Activated CD8-positive, alpha-beta memory T cell treated with anti-CD3 and anti-CD28 coated beads for 36 hours (primary cell): ENCODE results near the gene PTPN9. TPM values are rescaled to one million over a fixed set of nuclear protein-coding genes. Genes with fewer than 3 reads are reported as not detected.
"Not testable (repeated sequence)": the region's sequence is repeated elsewhere in the genome, so short reads cannot be mapped to it uniquely, and the experiment has no call there.

Source experiments
- CTCF ChIA-PET: fragments of 350-600 bp; sonication (Branson Sonifier 250); formaldehyde crosslinking; loops from one replicate; lab custom pipeline; 2021; ENCODE audit warnings: antibody characterized with exemption; lab: Charles Lee
- POLR2A ChIA-PET: fragments of 350-600 bp; sonication (Branson Sonifier 250); formaldehyde crosslinking; loops from one replicate; lab custom pipeline; 2021; ENCODE audit warnings: antibody characterized with exemption; lab: Charles Lee
- total RNA-seq, 2 experiments: library from RNA; stranded (reverse); gene quantifications; one replicate each; pipeline ENCODE4 v1.2.3, GENCODE V29; 2021

Gene PTPN9
- total RNA-seq, 2 experiments from 2014 or later, result 21.1 to 21.6 TPM

DNA sequence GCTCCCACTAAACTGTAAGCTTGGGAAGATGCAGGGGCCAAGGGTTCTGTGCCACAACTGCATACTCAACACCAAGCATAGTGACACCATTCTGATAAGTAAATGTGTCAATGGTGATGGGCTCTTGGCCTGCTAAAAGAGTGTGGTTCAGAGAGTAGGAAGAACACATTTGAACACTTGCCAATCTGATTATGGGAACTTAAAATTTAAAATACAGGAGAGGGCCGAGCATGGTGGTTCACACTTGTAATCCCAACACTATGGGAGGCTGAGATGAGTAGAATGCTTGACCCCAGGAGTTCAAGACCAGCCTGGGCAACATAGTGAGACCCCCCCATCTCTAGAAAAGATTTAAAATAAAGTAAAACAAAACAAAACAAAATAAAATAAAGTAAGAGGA, 34.1 kb downstream of the PTPN9 start:
- ChIA-PET CTCF (interaction anchor here (0.5 kb wide), 1 partner anchor 158 kb away, joined by 3 read pairs; no protein-coding TSS in a partner anchor), POLR2A (interaction anchor here (0.6 kb wide), 1 partner anchor 12 kb away, joined by 4 read pairs; no protein-coding TSS in a partner anchor)

DNA sequence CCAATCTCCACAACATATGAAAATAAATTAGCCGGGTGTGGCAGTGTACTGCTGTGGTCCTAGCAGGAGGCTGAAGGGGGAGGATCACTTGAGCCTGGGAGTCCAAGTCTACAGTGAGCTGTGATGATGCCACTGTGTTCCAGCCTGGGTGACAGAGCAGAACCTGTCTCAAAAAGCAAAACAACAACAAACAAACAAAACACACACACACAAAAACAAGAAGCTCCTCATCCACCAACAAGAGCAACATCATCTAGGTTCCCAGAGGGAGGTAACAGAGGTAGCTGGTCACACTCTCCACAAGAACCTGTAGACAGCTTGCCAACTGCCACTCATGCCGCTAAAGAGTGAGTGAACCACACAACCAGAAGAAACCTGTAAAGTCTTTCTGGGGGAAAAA, 34.8 kb downstream of the PTPN9 start:
- ChIA-PET POLR2A (interaction anchor here (0.6 kb wide), 1 partner anchor 13 kb away, joined by 4 read pairs; no protein-coding TSS in a partner anchor), CTCF (no interaction called here)

DNA sequence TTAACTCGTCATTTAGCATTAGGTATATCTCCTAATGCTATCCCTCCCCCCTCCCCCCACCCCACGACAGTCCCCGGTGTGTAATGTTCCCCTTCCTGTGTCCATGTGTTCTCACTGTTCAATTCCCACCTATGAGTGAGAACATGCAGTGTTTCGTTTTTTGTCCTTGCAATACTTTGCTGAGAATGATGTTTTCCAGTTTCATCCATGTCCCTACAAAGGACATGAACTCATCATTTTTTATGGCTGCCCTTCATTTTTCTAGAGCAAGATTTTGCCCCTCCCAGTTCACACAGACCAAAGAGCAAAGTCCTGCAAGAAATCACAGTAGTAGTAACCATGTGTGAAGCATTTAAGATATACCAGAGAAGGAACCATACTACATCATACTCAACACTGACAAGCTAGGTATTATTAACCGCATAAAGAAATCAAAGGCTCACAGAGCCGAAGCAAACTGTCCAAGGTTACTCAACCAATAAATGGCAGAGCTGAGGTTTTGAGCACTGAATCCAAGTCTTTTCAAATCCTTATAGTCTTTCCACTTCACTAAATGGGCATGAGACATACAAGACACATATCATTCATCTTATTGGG, 36.1 kb downstream of the PTPN9 start:
- ChIA-PET CTCF (interaction anchor here (0.6 kb wide), 1 partner anchor 8 kb away, joined by 3 read pairs; no protein-coding TSS in a partner anchor), POLR2A (interaction anchor here (0.6 kb wide), 1 partner anchor 11 kb away, joined by 6 read pairs; no protein-coding TSS in a partner anchor)

DNA sequence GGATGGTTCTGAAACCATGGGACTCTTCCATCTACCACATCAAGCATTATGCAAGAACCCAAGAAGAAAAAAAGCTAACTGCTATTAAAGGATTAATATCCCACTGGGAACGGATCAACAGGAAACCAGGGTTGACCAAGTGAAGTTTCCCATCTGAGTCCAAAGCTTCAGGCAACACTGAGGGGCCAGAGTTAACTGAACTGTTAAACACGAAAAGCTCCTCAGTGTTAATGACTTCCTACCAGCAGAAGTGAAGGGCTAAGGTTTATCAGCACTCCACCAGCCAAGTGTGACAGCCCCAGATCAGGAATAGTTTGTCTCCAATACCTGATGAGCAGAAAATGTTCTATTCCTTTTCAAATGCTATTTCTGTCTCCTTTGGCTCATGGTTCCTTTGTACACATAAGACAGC, 36.7 kb downstream of the PTPN9 start:
- ChIA-PET POLR2A (no interaction called here), CTCF (no interaction called here)

DNA sequence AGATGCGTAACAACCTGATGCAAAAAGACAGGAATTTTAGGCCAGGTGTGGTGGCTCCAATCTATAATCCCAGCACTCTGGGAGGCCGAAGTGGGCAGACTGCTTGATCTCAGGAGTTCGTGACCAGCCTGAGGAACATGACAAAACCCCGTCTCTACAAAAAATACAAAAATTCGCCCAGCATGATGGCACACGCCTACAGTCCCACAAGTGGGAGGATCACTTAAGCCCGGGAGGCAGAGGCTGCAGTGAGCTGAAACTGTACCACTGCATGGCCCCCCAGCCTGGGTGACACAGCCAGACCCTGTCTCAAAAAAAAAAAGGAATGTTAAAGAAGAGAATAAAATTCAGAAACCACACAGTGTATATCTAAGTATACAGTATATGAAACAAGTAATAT, 40.7 kb downstream of the PTPN9 start:
- POLR2A ChIA-PET, result no interaction called here
- CTCF ChIA-PET, result no interaction called here

DNA sequence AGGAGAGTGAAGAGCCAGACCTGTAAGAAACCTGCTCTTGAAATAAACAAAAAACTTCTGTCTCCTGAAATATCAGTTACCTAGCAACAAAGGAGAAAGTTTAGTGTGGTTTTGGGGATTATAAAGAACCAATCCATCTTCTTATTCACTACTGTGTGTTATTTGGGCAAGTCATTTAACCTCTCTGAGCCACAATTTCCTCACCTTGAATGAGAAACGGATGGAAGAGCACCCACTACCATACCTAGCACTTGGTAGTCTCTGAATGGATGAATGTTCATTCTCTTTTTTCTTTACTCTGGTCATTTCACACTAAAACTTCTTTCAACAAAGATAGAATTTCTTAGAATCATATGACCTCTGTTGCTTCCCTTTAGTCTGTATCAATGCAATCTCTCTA, 45.2 kb downstream of the PTPN9 start:
- ChIA-PET CTCF (no interaction called here), POLR2A (no interaction called here)

DNA sequence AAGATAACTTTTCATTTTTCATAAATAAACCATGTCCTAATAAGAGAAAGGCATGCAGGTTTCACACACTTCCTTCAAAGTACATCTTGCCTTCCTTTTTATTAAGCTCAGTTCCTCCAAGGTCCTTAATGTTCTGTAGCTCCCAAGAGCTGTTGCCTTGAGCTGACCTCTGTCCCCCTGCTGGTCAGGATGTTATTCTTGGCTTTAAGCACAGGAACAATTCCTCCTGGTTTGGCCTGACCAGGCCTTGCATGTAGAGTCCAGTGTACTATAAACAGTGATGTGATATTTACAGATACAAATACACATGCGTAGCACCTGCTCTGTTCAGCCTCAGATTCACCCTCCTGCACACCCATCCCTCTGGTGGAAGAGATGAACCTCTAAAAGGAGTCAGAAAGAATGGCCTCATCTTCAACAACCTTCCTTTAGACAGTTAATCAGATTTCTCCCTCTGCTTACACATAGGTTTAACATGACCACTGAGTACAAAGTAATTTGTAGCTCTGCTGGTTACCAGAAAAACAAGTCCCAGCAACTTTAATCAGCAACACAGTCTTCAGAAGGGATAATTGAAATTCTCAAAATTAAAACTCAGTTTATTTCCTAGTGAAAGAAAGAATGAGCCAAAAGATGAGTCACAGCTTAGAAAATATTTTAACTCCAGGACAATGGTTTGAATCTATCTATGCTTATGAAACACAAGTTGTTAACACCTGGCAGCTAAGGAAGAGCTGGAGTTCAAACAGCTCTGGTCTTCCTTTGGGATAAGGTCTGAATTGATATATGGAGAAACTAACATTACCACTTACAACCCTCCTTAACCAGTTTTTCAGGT, 46.5 kb downstream of the PTPN9 start:
- CTCF ChIA-PET, result interaction anchor here (0.7 kb wide), 1 partner anchor 500 kb away, joined by 3 read pairs; no protein-coding TSS in a partner anchor
- POLR2A ChIA-PET, result interaction anchor here (0.6 kb wide), 1 partner anchor 10 kb away, joined by 6 read pairs; no protein-coding TSS in a partner anchor

DNA sequence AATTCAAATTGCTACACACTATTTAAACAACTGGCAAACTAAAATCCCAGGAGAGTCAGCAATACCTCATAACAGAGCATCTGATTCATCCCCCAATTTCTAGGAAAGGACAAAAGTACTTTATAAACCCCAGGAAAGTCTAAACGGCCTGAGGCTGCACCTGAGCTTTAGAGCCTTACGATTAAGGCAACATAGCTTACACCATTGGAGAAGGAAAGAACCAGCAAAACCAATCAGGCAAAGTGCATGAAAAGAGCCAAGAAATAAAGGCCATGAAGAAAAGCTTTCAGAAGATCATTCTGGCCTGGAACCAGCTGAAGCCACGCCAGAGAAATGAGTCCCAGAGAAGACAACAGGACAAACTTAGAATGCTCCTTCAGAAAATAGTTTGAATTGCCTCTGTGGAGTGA, 48.1 kb downstream of the PTPN9 start:
- POLR2A ChIA-PET, result no interaction called here
- CTCF ChIA-PET, result no interaction called here

DNA sequence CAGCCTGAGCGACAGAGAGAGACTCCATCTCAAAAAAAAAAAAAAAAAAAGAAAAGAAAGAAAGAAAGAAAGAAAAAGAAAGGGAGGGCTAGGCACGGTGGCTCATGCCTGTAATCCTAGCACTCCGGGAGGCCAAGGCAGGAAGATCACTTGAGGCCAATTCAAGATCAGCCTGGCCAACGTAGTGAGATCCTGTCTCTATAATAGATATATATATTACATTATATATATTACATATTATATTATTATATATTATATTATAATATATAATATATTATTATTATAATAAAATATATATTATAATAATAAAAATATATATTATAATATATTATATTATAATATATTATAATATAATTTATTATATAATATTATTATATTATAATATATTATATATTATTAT, 48.9 kb downstream of the PTPN9 start:
- ChIA-PET CTCF (no interaction called here), POLR2A (no interaction called here)

DNA sequence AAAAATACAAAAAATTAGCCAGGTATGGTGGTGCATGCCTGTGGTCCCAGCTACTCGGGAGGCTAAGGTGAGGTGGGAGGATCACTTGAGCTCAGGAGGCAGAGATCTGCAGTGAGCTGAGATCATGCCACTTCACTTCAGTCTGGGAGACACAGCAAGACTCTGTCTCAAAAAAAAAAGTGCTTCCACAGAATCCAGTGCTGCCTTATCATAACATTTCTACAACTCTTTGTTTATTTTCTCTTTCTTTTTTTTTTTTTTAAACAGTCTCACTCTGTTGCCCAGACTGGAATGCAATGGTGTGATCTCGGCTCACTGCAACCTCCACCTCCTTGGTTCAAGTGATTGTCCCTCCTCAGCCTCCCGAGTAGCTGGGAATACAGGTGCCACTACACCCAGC, 53.4 kb downstream of the PTPN9 start:
- CTCF ChIA-PET, POLR2A ChIA-PET: not testable (repeated sequence)

DNA sequence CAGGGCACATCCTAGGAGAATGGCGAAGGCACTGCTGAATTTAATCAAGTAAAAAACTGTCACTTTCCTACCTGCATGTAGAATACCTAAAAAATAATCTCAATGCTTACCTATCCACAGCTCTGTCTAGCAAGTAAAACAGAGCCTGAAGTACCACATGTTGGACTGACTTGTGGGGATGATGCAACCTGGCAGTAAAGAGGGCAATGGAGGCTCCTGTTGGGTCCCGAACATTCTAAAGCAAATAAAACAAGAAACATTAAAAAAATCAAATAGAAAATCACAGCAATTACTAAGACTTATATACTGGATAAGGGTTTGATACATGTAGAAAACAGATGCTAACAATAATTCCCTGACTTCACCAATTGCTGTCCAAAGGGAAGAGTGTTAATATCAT, 56.1 kb downstream of the PTPN9 start:
- CTCF ChIA-PET, result no interaction called here
- POLR2A ChIA-PET, result no interaction called here

DNA sequence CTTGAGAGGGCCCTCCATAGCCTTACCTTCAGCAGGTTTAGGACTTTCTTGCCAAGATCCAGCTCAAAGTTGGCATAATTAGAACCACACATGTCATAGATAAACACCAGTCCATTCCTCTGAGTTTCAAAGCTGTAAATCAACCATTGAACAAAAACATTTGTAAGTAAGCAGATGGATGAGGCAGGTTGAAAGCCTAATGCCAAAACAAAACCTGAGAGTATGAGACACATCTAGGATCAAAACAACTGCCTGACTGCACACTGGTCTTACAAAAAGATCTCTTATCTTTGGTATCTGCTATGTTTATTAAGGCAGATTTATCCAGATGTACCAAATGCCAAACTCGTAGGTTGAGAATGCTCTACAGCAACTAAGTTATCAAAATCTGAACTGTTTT, 61.9 kb downstream of the PTPN9 start:
- ChIA-PET POLR2A (no interaction called here), CTCF (no interaction called here)

DNA sequence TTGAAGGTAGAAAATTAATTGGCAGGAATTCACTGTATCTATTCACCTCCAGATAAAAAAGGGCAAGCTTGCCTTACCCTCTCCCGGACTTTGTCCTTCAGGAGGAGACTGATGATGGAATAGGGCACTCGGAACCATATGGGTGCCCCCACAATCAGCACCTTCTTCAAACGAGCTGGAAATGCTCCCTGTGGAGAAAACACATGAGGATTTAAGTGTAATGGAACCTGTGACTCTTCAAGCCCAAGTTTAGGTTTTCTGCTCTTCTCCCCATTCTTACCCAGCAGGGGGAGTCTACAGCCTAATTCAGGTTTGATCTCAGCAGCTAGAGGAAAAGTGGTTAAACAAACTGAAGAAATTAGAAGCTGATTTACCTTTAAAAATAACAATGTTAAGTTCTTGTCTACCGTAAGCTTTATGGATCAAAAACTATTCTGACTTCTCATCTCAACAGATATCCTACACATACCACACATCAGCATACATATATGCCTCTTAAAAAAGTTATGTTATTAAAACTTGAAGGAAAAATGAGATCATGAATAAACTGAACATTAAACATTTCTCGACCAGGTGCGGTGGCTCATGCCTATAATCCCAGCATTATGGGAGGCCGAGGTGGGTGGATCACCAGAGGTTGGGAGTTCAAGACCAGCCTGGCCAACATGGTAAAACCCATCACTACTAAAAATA, 70.1 kb downstream of the PTPN9 start:
- CTCF ChIA-PET, result interaction anchor here (0.8 to 1.0 kb wide), 3 partner anchors 11 to 175 kb away, joined by 3 to 4 read pairs (median 3); no protein-coding TSS in a partner anchor
- POLR2A ChIA-PET, result no interaction called here

DNA sequence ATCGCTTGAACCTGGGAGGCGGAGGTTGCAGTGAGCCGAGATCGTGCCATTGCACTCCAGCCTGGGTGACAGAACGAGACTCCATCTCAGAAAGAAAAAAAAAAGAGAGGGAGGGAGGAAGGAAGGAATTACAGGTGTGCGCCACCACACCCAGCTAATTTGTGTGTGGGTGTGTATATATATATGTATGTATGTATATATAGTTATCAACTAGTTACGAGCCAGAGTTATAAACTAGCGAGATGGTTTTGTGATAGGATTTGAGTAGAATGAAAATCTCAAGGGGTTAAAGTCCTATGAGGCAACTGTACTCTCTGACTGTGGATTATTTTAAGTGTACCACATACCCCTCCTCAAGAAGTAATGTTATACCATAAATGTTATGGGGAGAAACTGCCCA, 76.8 kb downstream of the PTPN9 start:
- ChIA-PET POLR2A (no interaction called here), CTCF (no interaction called here)

DNA sequence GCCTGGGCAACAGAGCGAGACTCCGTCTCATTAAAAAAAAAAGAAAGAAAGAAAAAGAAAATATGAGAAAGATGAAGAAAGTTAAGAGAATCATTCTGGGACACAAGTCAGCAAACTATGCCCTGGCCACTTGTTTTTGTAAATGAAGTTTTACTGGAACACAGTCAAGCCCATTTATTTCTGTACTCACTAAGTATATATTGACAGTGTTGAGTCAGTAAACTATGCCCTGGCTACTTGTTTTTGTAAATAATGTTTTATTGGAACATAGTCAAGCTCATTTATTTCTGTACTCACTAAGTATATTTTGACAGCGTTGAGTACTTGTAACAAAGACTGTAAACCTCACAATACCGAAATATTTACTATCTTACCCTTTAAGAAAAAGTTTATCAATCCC, 85.4 kb downstream of the PTPN9 start:
- ChIA-PET CTCF (no interaction called here), POLR2A (no interaction called here)

DNA sequence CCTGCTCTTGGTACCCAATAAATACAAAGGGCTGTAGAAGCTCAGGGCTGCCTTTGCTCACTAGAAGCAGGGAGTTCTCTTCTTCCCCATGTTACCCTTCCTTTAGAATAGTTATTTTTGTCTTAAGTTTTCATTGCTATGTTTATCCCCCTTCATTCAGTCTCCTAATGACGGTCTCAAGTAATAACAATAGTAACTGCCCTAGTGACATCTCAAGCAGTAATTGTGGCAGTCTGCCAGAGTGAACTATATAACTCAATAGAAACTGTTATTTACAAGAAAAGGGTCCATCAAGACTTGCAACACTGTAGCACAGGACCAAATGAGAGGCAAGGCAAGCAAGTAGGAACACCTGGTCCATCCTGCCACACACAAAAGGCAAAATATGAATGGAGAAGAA, 95.2 kb downstream of the PTPN9 start:
- CTCF ChIA-PET, result interaction anchor here (1.2 kb wide), 1 partner anchor 28 kb away, joined by 3 read pairs; no protein-coding TSS in a partner anchor
- POLR2A ChIA-PET, result no interaction called here

DNA sequence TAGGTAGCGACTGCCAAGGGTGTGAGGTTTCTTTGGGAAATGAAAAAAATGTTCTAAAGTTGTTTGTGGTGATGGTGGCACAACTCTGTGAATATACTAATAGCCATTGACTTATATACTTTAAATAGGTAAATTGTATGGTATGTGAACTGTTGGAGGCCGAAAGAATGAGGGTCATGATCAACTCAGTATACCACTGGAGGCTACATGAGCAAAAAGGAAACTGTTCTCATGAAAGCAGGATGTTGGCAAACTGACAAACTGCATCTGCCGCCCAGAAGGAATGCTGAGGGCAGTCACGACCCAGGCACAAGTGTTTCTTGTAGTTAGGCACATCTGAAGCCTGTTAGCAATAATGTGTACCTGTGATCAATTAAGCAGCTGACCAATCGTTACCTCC, 95.6 kb downstream of the PTPN9 start:
- CTCF ChIA-PET, result interaction anchor here (1.2 kb wide), 1 partner anchor 28 kb away, joined by 3 read pairs; no protein-coding TSS in a partner anchor
- POLR2A ChIA-PET, result not testable (repeated sequence)

DNA sequence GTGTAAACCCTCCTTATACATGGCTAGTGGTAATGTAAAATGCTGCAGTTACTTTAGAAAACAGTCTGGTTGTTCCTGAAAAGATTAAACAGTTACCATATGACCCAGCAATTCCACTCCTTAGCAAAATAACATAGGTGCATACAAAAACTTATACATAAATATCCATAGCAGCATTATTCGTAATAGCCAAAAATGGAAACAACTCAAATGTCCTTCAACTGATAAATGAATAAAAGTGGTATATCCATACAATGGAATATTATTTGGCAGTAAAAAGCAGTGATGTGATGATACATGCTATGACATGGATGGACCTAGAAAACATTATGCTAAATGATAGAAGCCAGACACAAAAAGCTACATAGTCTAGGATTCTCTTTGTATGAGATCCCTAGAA, 96.0 kb downstream of the PTPN9 start:
- POLR2A ChIA-PET, result no interaction called here
- CTCF ChIA-PET, result no interaction called here

DNA sequence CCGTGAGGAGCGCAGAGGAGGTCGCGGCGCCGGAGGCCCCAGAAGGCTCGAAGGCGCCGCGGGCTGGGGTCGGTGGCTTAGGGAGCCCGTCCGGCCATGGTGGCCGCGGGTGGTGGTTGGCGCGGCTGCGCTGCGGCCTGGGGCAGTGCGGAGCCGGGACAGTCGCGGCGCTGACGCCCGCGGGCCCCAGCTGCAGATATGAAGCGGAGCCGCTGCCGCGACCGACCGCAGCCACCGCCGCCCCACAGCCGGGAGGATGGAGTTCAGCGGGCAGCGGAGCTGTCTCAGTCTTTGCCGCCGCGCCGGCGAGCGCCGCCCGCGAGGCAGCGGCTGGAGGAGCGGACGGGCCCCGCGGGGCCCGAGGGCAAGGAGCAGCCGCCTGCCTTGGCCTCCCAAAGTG, 98.7 kb downstream of the PTPN9 start:
- POLR2A ChIA-PET, CTCF ChIA-PET: not testable (repeated sequence)

DNA sequence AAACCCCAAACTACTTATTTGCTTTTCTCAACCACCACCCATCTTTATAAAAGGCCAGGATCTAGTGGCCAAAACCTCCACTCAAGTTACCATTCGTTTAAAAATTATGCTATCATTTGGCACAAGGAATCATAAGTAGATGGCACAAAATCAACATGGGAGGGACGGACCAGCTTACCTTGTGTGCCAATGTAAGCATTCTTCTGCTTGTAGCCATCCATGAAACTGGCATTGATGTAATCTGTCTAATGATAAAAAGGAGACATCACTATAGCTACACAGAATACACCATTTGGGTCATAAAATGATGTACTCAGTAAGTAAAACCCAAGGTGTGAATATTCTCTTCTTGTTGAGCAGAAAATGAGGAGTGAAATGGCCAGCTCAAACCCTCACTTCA, 99.4 kb downstream of the PTPN9 start:
- ChIA-PET CTCF (no interaction called here), POLR2A (no interaction called here)
